HG03280 (cell line): ENCODE results near the gene ASB4.
"Not testable (repeated sequence)": the region's sequence is repeated elsewhere in the genome, so short reads cannot be mapped to it uniquely, and the experiment has no call there.

Experiments
- ATAC-seq: cut with Tn5 transposase; IDR thresholded peaks from one replicate; pipeline ENCODE4 v1.9.1; 2021; ENCODE audit warnings: mild to moderate bottlenecking, moderate library complexity; ENCODE audit not compliant: unreplicated experiment

The ASB4 gene

DNA sequence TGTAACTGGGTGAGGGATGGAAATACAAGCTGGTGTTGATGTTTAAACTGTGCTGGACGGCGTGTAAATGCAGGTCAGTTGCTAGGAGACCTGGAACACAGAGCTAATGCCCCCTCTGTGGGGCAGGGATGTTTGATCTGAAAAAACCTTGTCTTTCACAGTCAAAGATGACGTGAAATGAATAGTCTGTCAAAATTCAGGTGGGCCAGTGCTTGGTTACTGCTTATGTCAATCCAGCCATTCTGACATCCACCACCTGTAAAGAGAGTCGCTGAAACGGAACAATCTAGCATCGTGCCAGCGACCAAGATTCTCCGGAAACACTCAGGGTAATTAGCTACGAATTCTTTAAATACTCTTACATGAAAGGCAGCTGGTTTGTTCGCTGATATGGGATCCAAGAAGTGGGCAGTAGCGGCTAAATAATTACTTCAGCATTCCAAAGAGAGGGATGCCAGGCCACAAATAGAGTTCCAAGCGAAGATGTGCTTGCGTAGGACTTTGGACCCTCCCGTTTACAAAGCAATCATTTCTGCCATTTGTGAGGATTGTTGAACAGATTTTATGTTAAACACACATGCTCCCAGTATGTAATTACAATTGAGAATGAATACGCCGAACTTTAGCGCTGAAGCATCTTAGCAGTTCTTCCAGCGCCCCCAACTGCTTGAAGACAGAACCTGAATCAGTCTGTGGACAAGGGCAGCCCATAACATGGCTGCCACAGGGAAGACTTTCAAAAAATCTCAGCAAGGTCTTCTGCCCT, 7.3 kb upstream of the ASB4 start:
- no peak for ATAC-seq

DNA sequence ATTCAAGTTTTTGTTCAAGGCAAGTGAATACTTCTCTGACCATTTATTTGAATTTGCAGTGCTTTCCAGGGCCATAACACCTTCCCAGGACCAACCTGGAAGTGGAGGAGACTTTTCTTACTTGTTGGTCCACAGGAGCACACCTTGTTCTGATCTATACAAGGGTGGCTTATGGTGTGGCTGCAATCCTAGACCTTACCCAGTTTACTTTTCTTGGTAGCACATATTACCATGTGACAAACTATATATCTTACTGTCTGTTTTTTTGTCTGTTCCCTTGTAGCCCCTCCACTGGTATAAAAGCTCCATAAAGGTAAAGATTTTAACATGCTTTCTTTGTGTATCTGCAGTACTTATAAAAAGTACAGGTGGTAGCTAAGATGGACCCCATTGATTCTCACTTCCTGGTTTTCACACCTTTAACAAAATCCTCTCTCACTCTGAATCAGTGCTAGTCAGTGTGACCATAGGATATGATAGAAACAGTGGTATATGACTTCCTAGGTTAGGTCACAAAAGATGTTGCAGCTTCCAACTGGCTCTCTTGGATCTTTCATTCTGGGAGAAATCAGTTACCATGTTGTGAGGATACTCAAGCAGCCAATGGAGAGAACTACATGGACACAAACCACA, 5.6 kb upstream of the ASB4 start:
- ATAC-seq: no peak

DNA sequence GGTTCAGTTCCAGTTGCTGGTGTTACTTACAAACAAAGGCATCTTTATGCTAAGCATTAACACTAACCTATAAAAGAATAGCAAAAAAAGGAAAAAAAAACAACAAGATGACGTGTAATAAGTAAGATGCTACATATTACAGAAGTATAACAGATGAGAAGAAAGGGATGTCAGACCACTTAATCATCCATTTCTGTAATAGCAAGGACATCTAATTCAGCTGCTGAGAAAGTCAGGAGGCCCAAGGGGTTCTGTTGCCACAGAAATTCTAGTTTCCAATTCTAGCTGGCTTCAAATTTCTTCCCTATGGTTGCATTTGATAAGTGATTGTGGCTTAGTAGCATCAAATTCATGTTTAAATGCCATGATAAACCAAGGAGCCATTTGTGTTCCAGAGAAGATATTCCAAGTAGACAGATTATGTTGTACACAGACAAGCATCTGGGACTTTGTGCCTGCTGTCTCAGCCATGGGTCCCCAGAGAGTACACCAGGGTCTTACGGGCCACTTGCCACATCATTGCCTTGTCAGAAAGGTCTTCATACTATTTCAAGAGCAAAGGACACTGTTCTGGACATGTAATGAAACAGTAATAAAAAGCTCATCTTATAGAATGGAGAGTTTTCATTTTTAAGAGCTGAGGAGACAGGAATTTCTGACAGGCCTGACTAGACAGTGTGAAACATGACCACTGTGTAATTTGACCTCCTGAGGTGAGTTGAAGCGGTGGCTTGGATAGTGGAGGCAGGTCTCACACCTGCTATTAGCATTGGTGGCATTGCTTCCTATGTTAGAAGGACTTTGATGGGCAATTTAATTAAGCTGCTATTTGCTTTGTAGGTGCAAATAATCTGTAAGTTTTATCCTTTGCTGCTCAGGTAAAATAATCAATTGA, 4.2 kb upstream of the ASB4 start:
- ATAC-seq: no peak

GRCh38 chr7:95482424-95482823, 3.3 kb upstream of the ASB4 start:
- no peak for ATAC-seq

DNA sequence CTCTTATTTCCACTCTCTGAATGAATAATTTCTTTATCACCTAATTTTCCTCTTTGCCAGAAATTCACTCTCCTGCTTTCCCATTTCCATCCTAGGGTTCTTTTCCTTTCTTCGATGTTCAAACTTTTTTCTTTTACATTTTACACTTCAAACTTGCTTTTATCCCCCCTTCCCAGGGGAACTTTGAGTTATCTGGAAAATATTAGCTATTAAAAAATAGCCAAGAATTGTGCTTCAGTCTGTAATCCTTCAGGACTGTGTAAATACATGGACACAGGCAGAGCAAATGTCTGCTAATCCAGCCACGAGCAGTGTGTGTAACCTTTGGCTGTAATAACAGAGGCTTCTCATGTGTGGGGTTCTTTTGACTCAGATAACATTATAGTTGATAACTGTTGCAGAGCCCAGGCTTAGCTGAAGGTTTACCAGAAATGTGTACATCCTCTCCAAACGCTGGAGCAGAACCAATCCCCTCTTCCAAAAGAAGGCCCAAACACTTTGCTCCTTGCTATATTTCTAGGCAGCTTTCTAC, 4.6 kb downstream of the ASB4 start:
- ATAC-seq: no peak

DNA sequence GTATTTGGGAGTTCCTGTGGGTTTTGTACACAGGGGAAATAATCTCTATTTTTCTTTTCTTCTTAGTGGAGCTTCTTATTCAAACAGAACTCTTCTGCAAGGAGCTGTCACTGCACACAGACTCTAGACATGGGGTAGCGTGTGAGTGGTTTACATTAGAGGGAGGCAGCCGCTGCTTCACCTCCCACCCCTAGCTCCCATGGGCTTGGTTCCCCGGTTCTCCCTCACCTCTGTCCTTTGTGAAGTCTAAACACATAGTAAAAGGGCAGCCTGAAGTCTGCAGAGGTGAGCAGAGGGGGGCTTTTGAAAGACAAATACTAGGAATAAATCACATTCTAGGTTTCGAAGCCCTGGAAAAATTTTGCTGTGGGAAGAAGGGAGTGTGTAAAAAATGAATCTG, 5.5 kb downstream of the ASB4 start:
- no peak for ATAC-seq

DNA sequence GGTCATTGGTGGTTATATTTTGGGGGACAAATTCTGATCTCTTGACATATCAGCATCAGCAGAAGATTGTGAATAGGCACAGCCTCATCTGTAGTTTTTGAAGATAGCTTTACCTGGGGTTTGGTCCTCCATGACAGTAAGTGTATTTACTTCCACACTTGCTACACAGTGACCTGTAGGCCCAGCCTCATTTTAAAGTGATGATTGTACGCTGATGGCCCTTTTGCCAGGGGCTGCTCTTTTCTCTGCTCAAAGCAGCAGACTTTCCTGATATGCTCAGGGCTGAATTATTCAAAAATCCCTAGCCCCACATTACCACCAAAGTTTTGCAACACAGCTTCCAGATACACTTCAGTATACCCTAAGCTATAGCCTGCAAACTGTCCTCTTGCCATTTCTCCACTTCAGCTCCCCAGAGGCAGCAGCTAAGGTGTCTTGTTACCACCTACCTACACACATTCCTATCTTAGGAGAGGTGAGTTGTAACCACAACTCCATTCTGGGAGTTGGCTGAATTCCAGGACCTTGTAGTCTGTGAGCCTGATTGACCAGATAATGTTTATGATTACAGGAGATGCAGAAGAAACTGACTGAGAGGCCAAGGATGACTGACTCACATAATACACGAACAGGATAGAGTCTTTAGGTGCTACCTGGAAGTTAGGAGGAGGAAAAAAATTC, 6.0 kb downstream of the ASB4 start:
- ATAC-seq: no peak

DNA sequence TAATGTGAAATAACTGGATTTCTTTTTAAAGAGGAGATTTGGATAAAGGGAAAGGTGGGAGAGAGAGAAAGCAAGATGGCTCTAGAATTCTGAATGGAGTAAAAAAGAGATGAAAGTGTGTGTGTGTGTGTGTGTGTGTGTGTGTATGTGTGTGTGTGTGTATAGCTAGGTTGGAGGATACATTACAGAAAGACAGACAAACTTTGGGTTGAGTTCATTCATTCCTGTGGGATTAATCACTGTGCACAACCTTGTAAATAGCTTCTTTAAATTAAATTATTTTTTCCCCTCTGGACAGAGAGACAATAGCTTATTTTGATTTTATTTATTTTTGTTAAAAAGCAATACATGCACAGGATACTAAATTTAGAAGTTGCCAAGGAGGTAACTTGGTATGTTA, 7.5 kb downstream of the ASB4 start:
- ATAC-seq: no peak

GRCh38 chr7:95493844-95494243, 8.1 kb downstream of the ASB4 start:
- no peak for ATAC-seq

- ATAC-seq: peak; percentile 88
Measured at GRCh38 chr7:95501261-95501832, 15.6 kb downstream of the ASB4 start.

DNA sequence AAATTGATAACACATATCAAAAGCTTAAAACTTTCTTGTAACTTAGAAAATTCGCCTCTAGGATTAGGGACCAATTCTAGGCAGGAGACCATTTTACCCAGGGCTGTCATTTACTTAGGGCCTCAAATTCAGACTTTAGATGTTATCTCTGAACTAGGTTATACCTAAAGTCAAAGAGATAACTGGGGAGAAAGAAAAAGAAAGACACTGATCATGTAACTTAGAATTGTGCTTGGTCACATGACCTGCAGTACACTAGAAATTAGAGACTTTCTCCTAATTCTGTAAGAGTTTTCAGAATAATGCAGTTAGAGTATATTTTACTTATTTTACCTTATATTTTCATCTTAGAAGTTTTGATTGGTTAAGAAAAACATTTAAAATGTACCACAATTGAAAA, 16.7 kb downstream of the ASB4 start:
- ATAC-seq: no peak

DNA sequence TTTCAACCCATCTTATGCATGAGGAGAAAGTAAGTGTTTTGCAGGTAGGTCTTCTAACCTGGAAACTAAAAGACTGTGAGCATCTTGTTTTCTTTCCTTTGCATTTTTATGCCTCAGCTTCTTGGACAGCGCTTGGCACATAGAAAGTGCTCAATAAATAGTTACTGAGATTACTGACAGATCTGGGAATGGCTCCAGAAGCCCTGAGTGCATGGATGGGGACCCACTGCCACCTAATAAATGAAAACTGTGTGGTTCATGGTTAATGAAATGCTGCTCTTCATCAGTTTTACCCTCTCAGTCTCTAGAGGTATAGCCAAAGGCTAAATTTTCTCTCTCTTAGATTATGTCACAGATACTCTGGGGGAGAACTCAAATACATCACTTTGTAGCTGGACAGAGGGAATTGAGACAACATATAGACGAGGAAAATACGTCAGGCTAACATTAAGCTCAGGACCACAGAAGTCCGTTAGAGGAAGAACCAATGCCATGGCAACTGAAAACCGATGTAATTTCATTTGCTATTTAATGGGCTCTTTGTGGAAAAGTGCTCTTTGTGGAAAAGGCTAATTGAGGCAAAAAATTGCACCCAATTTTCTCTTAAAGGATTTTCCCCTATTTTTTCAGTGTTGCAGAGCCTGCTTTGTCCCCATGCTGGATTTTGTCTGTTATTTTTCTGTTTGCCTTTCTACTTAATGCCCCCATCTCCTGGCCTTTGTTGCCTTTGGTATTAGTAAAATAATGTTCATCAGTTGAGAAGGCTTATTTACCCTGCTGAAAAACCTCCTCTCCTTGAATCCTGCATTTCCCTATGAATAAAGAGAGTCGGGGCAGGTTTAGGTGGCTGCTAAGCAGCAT, 17.8 kb downstream of the ASB4 start:
- no peak for ATAC-seq

DNA sequence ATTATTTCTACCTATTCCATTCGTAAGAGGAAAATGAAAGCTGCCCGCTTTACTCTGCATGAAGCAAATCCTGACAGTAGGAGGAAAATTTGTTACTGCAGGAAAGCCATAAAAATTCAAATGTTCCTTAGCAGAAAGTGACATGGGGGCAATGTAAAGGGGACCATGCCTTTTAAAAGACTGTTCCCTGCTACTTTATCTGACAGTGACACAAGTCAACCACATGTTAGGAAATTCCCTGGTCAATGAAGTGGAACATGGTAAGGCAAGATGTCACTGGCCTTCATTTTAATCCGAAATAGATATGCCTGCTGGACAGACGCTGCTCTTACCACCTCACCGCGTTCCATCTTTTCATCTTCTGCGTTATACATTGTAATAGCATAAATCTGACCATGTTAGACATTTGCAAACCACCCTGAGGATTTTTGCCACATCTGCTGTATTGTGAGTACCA, 18.4 kb downstream of the ASB4 start:
- not testable (repeated sequence) for ATAC-seq

DNA sequence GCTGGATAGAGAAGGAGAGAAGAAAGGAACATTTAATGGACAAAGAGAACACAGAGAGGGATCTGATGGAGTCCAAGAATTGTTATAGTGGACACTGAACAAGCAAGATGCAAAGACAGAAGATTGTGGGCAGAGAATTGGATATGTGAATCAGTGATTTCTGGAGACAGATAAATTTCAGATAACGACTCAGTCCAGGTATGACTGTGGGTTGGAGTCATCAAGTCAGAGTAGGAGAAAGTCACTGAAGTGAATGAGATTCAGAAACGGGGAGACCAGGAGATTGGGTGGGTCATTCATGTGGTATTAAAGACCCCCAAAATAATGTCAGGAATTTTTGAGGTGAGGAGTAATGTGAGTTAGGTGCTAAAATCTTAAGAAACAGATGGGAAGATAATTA, 23.0 kb downstream of the ASB4 start:
- no peak for ATAC-seq

DNA sequence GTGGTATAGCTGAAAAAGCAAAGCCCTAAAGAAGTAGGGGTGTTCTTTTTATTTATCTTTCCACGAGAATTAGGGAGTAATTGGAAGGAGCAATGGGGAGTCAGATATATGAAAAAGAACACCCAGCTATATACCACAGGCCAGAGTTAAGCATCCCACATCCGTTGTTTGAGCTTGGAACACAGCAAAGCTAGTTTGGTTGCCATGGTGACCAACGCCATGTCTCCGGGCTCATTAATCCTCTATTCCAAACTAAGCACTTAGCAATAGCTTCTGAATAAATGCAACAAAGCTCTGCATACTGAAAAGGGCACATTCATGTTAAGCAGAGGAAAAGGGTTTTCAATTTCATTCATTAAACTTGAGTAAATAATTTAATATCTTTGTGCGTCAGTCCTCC, 23.5 kb downstream of the ASB4 start:
- peak; percentile 48 for ATAC-seq

- ATAC-seq: peak; percentile 79
Measured at GRCh38 chr7:95511716-95512260, 26.0 kb downstream of the ASB4 start.

- peak; percentile 55 for ATAC-seq
Measured at GRCh38 chr7:95517458-95517857, 31.7 kb downstream of the ASB4 start.

GRCh38 chr7:95517870-95518269, 32.1 kb downstream of the ASB4 start:
- ATAC-seq: no peak

- ATAC-seq: no peak
Measured at GRCh38 chr7:95520136-95520535, 34.4 kb downstream of the ASB4 start.
